ENCODE results near the gene GABRG3. TPM values are rescaled to one million over a fixed set of nuclear protein-coding genes. Genes with fewer than 3 reads are reported as not detected.

GABRG3 gene
- total and polyA plus RNA-seq, 12 donors: not detected

DNA sequence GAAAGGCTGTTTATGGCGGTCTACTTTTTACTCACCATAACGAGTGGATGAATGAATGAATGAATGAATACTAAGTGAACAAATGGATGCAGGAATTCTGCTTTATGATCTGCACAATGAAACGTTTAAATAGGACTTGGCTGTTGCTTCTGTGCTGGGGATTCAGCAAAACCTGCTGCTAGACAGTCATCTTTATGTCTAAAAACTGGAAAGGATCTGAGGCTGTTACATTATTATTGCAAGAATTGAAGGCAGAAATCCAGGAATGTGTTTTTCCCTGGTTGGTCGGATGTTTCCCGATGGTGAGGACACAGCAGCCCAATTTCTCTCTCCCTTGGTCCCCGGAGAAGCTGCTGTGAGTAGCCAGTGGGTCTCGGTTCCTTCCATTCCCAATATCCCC is 94.2 kb downstream of the GABRG3 start:
- no peak for ATAC-seq

DNA sequence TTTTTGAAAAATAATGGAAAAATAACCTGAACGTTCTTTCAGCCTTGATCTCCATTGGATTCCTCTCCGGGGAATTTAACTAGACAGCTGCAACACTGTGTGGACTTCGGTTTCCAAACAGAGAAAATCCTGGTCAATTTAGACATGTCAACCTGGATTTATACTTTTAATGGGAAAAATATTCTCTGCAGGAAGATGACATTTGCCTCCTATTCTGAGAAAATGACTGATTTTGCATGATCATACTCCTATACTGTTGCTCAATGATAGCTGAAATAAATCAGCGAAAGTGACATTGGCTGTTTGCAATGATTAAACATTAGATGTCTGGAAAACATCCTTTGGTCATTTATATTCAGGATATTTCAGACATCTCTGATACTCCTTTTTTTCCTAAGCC is 94.8 kb downstream of the GABRG3 start:
- Histone ChIP-seq H3K4me3 (no peak overlapping the region), H3K9me3 (peaks cover 0 to 39% (median 16%) of the 10 kb centered on the region in 11 donors), H3K4me1 (no peaks in the 10 kb centered on the region), H3K27ac (no peak overlapping the region), H3K36me3 (no peaks in the 10 kb centered on the region), H3K27me3 (peaks cover 0 to 4% (median 0%) of the 10 kb centered on the region in 7 donors)
- DNase-seq (no peak), ATAC-seq (no peak)
- 78 to 79% methylated on average over 4 of the region's 4 CpGs for WGBS, 2 donors
- TF ChIP-seq, protein P1, sequence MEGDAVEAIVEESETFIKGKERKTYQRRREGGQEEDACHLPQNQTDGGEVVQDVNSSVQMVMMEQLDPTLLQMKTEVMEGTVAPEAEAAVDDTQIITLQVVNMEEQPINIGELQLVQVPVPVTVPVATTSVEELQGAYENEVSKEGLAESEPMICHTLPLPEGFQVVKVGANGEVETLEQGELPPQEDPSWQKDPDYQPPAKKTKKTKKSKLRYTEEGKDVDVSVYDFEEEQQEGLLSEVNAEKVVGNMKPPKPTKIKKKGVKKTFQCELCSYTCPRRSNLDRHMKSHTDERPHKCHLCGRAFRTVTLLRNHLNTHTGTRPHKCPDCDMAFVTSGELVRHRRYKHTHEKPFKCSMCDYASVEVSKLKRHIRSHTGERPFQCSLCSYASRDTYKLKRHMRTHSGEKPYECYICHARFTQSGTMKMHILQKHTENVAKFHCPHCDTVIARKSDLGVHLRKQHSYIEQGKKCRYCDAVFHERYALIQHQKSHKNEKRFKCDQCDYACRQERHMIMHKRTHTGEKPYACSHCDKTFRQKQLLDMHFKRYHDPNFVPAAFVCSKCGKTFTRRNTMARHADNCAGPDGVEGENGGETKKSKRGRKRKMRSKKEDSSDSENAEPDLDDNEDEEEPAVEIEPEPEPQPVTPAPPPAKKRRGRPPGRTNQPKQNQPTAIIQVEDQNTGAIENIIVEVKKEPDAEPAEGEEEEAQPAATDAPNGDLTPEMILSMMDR (IDR thresholded peaks at IDR 0.05): no peak
- intact Hi-C loops (cut with DNase I): loop anchor here in 1 of 10 donors (10.0 kb wide), 1 partner anchor 49 kb away; no protein-coding TSS in a partner anchor

More for the DNA sequence above, 94.2 kb downstream of the GABRG3 start:
- Histone ChIP-seq H3K4me3 (no peak overlapping the region), H3K36me3 (no peaks in the 10 kb centered on the region), H3K27me3 (peaks cover 0 to 4% (median 0%) of the 10 kb centered on the region in 7 donors), H3K9me3 (peaks cover 0 to 37% (median 16%) of the 10 kb centered on the region in 11 donors), H3K4me1 (no peaks in the 10 kb centered on the region), H3K27ac (no peak overlapping the region)
- intact Hi-C loops (cut with DNase I): loop anchor here in 1 of 10 donors (10.0 kb wide), 1 partner anchor 50 kb away; no protein-coding TSS in a partner anchor
- DNase-seq: no peak
- 72 to 73% methylated on average over 7 of the region's 7 CpGs for WGBS, 2 donors
- TF ChIP-seq, protein P1 (IDR thresholded peaks at IDR 0.05): no peak

DNA sequence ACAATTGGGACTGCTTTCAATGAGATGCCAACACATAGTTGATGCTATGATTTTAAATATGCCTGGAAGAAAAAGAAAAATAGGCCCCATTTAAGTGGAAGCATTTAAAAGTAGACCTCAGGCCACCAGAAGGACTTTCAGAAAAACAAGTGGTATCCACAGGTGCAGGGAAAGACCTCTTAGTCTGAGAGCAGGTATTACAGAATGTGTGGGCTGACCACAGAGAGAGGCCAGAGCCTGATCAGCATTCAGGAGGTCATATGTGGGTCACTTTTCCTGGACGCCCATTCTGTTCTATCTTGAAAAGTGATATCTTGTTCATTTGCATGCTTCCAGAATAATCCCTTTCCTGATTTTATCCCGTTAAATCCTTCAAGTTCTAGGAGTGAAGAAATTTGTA is 95.5 kb downstream of the GABRG3 start:
- 39 to 43% methylated on average over 2 of the region's 2 CpGs for WGBS, 2 donors
- Histone ChIP-seq H3K4me3 (no peak overlapping the region), H3K27ac (no peak overlapping the region), H3K36me3 (no peaks in the 10 kb centered on the region), H3K4me1 (no peaks in the 10 kb centered on the region), H3K9me3 (peaks cover 0 to 39% (median 16%) of the 10 kb centered on the region in 11 donors), H3K27me3 (peaks cover 0 to 4% (median 0%) of the 10 kb centered on the region in 7 donors)
- intact Hi-C loops (cut with DNase I): loop anchor here in 1 of 10 donors (10.0 kb wide), 1 partner anchor 48 kb away; no protein-coding TSS in a partner anchor
- TF ChIP-seq, protein P1 (IDR thresholded peaks at IDR 0.05): no peak
- DNase-seq (no peak), ATAC-seq (no peak)

DNA sequence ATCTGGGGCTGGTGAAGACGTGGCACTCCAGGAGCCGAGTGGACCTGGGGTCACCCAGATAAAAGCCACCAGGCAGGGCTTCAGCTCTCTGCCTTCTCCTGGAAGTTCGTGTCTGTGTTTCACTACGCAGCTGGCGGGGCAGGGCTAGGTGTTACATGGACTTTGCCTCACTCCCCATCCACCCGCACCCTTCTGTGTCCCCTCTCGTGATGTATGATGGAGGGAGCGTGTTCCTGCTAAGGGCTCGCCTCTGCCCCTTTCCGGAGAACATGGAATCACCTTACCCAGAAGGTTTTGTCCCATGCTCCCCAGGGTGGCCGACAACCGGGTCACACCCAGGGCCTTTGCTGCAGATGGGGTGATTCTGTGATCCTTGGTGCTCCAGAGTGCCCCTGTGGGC is 96.2 kb downstream of the GABRG3 start:
- Histone ChIP-seq H3K9me3 (peaks cover 0 to 39% (median 16%) of the 10 kb centered on the region in 11 donors), H3K36me3 (no peaks in the 10 kb centered on the region), H3K27me3 (no peaks in the 10 kb centered on the region), H3K27ac (no peak overlapping the region), H3K4me1 (no peaks in the 10 kb centered on the region), H3K4me3 (no peak overlapping the region)
- intact Hi-C loops (cut with DNase I): loop anchor here in 1 of 10 donors (10.0 kb wide), 1 partner anchor 48 kb away; no protein-coding TSS in a partner anchor
- no peak for DNase-seq
- TF ChIP-seq, protein P1 (IDR thresholded peaks at IDR 0.05): no peak
- 79 to 84% methylated on average over 12 of the region's 12 CpGs for WGBS, 2 donors
- no peak for ATAC-seq
